SK-N-SH treated with all-trans-retinoic acid at 6 μM for 48 hours (cell line): ENCODE measurements around the gene IGFBP1.

ENCODE experiments used
- ATAC-seq: fragments of 200-7000 bp; cut with Tn5 transposase; 3 replicates; pipeline ENCODE4 v1.9.1; 2020; ENCODE audit warnings: mild to moderate bottlenecking, moderate library complexity
- ARNTL ChIP-seq: fragments of 450-650 bp; formaldehyde crosslinking; IDR thresholded peaks from 2 replicates; pipeline ENCODE4 v1.5.0; 2020; ENCODE audit warnings: low read depth, mild to moderate bottlenecking, moderate library complexity, borderline replicate concordance
- BACH2 ChIP-seq: fragments of 250-450 bp; sonication (Bioruptor Pico); IDR thresholded peaks from 2 replicates; pipeline ENCODE4 v1.9.0; 2021; ENCODE audit warnings: mild to moderate bottlenecking, borderline replicate concordance
- CSDC2 ChIP-seq: fragments of 250-450 bp; sonication (Bioruptor Pico); IDR thresholded peaks from 2 replicates; pipeline ENCODE4 v1.5.0; 2020; ENCODE audit warnings: mild to moderate bottlenecking, moderate library complexity
- CSRNP3 ChIP-seq: fragments of 250-450 bp; sonication (Bioruptor Pico); IDR thresholded peaks from 2 replicates; pipeline ENCODE4 v1.5.1; 2021; ENCODE audit warnings: mild to moderate bottlenecking, moderate library complexity
- ESRRG ChIP-seq: fragments of 250-450 bp; sonication (Bioruptor Pico); IDR thresholded peaks from 2 replicates; pipeline ENCODE4 v1.6.1; 2021; ENCODE audit warnings: mild to moderate bottlenecking
- GLIS3 ChIP-seq: fragments of 250-450 bp; sonication (Bioruptor Pico); IDR thresholded peaks from 2 replicates; pipeline ENCODE4 v1.5.0; 2020; ENCODE audit warnings: mild to moderate bottlenecking, moderate library complexity
- ISL1 ChIP-seq: fragments of 250-450 bp; sonication (Bioruptor Pico); IDR thresholded peaks from 2 replicates; pipeline ENCODE4 v2.1.2; 2022; ENCODE audit warnings: mild to moderate bottlenecking, moderate library complexity
- OSR1 ChIP-seq: fragments of 250-450 bp; sonication (Bioruptor Pico); IDR thresholded peaks from 2 replicates; pipeline ENCODE4 v1.8.0; 2022; ENCODE audit warnings: moderate library complexity, mild to moderate bottlenecking, inconsistent platforms
- PPARA ChIP-seq: fragments of 250-450 bp; sonication (Bioruptor Pico); IDR thresholded peaks from 2 replicates; pipeline ENCODE4 v1.5.0; 2020; ENCODE audit warnings: mild to moderate bottlenecking, borderline replicate concordance
- RARB ChIP-seq: fragments of 250-450 bp; sonication (Bioruptor Pico); IDR thresholded peaks from 2 replicates; pipeline ENCODE4 v1.8.0; 2021; ENCODE audit warnings: mild to moderate bottlenecking, moderate library complexity
- SNAI2 ChIP-seq: fragments of 250-450 bp; sonication (Bioruptor Pico); IDR thresholded peaks from 2 replicates; pipeline ENCODE4 v1.5.0; 2020; ENCODE audit warnings: mild to moderate bottlenecking, moderate library complexity
- TOX ChIP-seq: fragments of 250-450 bp; sonication (Bioruptor Pico); IDR thresholded peaks from 2 replicates; pipeline ENCODE4 v1.8.0; 2021; ENCODE audit warnings: mild to moderate bottlenecking, moderate library complexity, borderline replicate concordance
- TSHZ2 ChIP-seq: fragments of 250-450 bp; sonication (Bioruptor Pico); IDR thresholded peaks from 2 replicates; pipeline ENCODE4 v1.5.0; 2020; ENCODE audit warnings: mild to moderate bottlenecking, moderate library complexity
- ZC3H10 ChIP-seq: fragments of 250-450 bp; sonication (Bioruptor Pico); IDR thresholded peaks from 2 replicates; pipeline ENCODE4 v1.5.1; 2021; ENCODE audit warnings: mild to moderate bottlenecking, moderate library complexity
- ZFP3 ChIP-seq: fragments of 250-450 bp; sonication (Bioruptor Pico); IDR thresholded peaks from 2 replicates; pipeline ENCODE4 v1.5.0; 2020; ENCODE audit warnings: mild to moderate bottlenecking, moderate library complexity
- ZFP30 ChIP-seq: fragments of 450-650 bp; formaldehyde crosslinking; IDR thresholded peaks from 2 replicates; pipeline ENCODE4 v1.5.0; 2022; ENCODE audit warnings: mild to moderate bottlenecking, moderate library complexity
- ZNF565 ChIP-seq: fragments of 450-650 bp; formaldehyde crosslinking; conservative IDR thresholded peaks from 2 replicates; pipeline ENCODE4 v1.5.0; 2020; ENCODE audit warnings: low read depth, mild to moderate bottlenecking, moderate library complexity
- ZNF8 ChIP-seq: fragments of 450-650 bp; formaldehyde crosslinking; IDR thresholded peaks from 2 replicates; pipeline ENCODE4 v1.5.0; 2020; ENCODE audit warnings: mild to moderate bottlenecking, moderate library complexity
- TF ChIP-seq, protein P1 (sequence below): fragments of 250-450 bp; sonication (Bioruptor Pico); IDR thresholded peaks from 2 replicates; pipeline ENCODE4 v1.8.0; 2021; ENCODE audit warnings: low read depth, mild to moderate bottlenecking, moderate library complexity, borderline replicate concordance
- TF ChIP-seq, protein P2 (sequence below): fragments of 250-450 bp; sonication (Bioruptor Pico); IDR thresholded peaks from 2 replicates; pipeline ENCODE4 v1.8.0; 2020; ENCODE audit warnings: mild to moderate bottlenecking, moderate library complexity, borderline replicate concordance
- TF ChIP-seq, protein P3 (sequence below): fragments of 250-450 bp; sonication (Bioruptor Pico); IDR thresholded peaks from 2 replicates; pipeline ENCODE4 v1.5.1; 2020; ENCODE audit warnings: low read depth, mild to moderate bottlenecking, moderate library complexity

The IGFBP1 gene

GRCh38 chr7:45869426-45869825 is 18.9 kb upstream of the IGFBP1 start:
- ATAC-seq: no peak
- TF ChIP-seq CSRNP3 (no peak), GLIS3 (CRISPR knock-in tag) (no peak), ARNTL (no peak), ISL1 (CRISPR knock-in tag) (no peak), TOX (CRISPR knock-in tag) (no peak), CSDC2 (no peak), PPARA (CRISPR knock-in tag) (no peak), ZFP30 (no peak), RARB (CRISPR knock-in tag) (no peak), BACH2 (CRISPR knock-in tag) (no peak), ESRRG (CRISPR knock-in tag) (no peak), ZNF565 (CRISPR knock-in tag) (no peak), TSHZ2 (no peak), ZNF8 (CRISPR knock-in tag) (no peak), ZFP3 (no peak)
- TF ChIP-seq, protein P1, sequence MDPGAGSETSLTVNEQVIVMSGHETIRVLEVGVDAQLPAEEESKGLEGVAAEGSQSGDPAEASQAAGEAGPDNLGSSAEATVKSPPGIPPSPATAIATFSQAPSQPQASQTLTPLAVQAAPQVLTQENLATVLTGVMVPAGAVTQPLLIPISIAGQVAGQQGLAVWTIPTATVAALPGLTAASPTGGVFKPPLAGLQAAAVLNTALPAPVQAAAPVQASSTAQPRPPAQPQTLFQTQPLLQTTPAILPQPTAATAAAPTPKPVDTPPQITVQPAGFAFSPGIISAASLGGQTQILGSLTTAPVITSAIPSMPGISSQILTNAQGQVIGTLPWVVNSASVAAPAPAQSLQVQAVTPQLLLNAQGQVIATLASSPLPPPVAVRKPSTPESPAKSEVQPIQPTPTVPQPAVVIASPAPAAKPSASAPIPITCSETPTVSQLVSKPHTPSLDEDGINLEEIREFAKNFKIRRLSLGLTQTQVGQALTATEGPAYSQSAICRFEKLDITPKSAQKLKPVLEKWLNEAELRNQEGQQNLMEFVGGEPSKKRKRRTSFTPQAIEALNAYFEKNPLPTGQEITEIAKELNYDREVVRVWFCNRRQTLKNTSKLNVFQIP: no peak

DNA sequence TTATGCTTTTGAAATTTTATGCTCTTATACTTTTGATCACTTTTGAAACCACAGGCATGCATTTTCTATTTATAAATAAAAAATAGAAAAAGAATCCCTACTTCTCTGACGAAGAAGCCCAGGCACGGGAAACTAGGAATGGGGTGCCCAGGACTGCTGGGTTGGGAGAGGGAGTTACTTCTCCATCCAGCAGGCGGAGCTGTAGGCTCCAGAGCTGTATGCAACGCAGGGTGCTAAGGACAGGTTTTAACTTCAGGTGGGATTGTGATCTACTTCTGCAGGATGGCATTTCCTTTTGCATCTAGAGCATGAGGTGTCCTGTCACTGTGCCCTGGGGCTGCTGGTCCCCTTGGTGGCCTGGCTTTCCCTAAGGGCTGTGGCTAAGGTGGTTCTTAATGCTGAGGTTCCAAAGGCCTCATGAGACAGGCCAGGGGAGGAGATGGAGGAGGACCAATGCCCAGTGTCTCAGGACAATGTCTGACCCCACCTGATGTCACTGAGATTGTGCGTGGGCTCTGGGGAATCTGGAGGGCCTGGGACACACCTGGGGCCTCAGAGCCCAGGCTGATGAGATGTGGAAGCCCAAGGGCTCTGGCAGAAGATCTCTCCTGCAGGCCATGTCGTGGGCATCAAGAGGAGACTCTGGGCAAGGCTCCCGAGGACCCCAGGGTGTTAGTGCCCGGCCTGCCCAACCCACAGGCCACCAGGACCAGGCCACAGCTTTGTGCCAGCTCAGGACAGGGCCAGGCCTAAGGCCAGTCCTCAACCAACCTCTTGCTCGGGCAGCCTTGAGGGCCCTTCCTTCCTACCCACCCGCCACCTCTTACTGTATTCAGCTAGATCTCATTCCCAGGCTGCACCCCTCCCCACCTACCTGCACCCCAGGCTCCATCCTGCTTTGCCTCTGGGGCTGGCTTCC is 15.9 kb upstream of the IGFBP1 start:
- ATAC-seq: peak; percentile 49; the same call in 2 of the 3 replicates
- TF ChIP-seq SNAI2 (CRISPR knock-in tag) (no peak), BACH2 (CRISPR knock-in tag) (no peak), ZFP30 (no peak), GLIS3 (CRISPR knock-in tag) (no peak), CSDC2 (no peak), ARNTL (no peak), ZNF8 (CRISPR knock-in tag) (no peak), OSR1 (no peak), ZC3H10 (no peak), TOX (CRISPR knock-in tag) (no peak), ZNF565 (CRISPR knock-in tag) (no peak), CSRNP3 (no peak)
- TF ChIP-seq, protein P2, sequence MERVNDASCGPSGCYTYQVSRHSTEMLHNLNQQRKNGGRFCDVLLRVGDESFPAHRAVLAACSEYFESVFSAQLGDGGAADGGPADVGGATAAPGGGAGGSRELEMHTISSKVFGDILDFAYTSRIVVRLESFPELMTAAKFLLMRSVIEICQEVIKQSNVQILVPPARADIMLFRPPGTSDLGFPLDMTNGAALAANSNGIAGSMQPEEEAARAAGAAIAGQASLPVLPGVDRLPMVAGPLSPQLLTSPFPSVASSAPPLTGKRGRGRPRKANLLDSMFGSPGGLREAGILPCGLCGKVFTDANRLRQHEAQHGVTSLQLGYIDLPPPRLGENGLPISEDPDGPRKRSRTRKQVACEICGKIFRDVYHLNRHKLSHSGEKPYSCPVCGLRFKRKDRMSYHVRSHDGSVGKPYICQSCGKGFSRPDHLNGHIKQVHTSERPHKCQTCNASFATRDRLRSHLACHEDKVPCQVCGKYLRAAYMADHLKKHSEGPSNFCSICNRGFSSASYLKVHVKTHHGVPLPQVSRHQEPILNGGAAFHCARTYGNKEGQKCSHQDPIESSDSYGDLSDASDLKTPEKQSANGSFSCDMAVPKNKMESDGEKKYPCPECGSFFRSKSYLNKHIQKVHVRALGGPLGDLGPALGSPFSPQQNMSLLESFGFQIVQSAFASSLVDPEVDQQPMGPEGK (CRISPR knock-in tag): no peak
- TF ChIP-seq, protein P3, sequence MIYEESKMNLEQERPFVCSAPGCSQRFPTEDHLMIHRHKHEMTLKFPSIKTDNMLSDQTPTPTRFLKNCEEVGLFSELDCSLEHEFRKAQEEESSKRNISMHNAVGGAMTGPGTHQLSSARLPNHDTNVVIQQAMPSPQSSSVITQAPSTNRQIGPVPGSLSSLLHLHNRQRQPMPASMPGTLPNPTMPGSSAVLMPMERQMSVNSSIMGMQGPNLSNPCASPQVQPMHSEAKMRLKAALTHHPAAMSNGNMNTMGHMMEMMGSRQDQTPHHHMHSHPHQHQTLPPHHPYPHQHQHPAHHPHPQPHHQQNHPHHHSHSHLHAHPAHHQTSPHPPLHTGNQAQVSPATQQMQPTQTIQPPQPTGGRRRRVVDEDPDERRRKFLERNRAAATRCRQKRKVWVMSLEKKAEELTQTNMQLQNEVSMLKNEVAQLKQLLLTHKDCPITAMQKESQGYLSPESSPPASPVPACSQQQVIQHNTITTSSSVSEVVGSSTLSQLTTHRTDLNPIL: no peak
